ENCODE measurements around the gene ZNF2.
A peak's percentile ranks its signal among the peaks of the same experiment; 100 is the strongest.

ZNF2 gene

GRCh38 chr2:95207111-95207961, 41.7 kb downstream of the ZNF2 start, which contains the start of gene ZNF892:
Gene ZNF892, plus strand, starts transcription at chr2:95207521. Its CDS starts 295 bp downstream, at chr2:95207816.
- peak; percentile 58 for DNase-seq

- DNase-seq, result no peak
Observed at GRCh38 chr2:95208106-95208505, 42.5 kb downstream of the ZNF2 start.

- no peak for DNase-seq
Observed at GRCh38 chr2:95215018-95215612, 49.5 kb downstream of the ZNF2 start.

GRCh38 chr2:95220449-95220848, 54.8 kb downstream of the ZNF2 start:
- no peak for DNase-seq

GRCh38 chr2:95225658-95226057, 60.0 kb downstream of the ZNF2 start:
- DNase-seq, result no peak

GRCh38 chr2:95231723-95232122, 66.1 kb downstream of the ZNF2 start:
- peak; percentile 14 for DNase-seq

GRCh38 chr2:95232232-95232631, 66.6 kb downstream of the ZNF2 start:
- DNase-seq, result no peak

Measured in NK-92 treated with Interleukin-12 subunit alpha and Interleukin-12 subunit beta, amount 100 ng/mL, for 24 hours (cell line).